ENCODE results near the gene AOC2.

- TF ChIP-seq CTCF (IDR thresholded peaks at IDR 0.05) (no peak), ZFX (IDR thresholded peaks at IDR 0.05; ENCODE audit: borderline replicate concordance) (no peak)
Observed at GRCh38 chr17:42873315-42873714, 28.9 kb downstream of the AOC2 start.
